GM12892 (cell line): Measurements from ENCODE around the gene TTC13.
A peak's percentile ranks its signal among the peaks of the same experiment; 100 is the strongest.

Experiments
- DNase-seq: peaks from one replicate; pipeline ENCODE4 v3.0.0; 2011; ENCODE audit not compliant: insufficient read length
- FAIRE-seq: peaks from 2 replicates; lab custom pipeline; 2011; peaks lifted over from hg19 to GRCh38; lab: Jason Lieb, UNC
- POLR2A ChIP-seq: IDR thresholded peaks from 2 replicates; pipeline ENCODE4 v1.6.1; 2011; ENCODE audit warnings: low read depth, low read length, control low read depth
- POLR2AphosphoS5 ChIP-seq: IDR thresholded peaks from 2 replicates; pipeline ENCODE4 v1.6.1; 2011; ENCODE audit warnings: low read depth, low read length, control low read depth
- TAF1 ChIP-seq: IDR thresholded peaks from 2 replicates; pipeline ENCODE4 v1.6.1; 2011; ENCODE audit warnings: low read depth, mild to moderate bottlenecking, control low read depth, low read length, borderline replicate concordance

TTC13 gene

DNA sequence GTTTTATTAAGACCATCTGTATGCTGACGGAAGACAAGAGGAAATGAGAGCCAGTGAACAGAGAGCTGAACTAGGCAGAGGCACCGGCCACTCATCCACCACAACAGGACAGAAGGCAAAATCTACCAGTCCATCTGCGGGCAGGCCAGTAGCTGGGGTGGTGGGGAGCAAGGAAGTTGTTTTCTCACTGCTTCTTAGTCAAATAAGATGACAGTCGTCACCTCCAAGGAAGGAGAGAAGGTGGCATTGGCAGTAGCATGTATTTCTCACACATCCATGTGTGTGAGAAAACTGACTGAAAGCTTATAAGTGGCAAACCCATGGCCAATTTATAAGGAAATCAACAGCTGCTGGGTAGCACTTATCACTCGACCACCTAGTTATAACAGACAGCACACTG lies 8.2 kb downstream of the TTC13 start:
- FAIRE-seq (peak; percentile 24), DNase-seq (no peak)
- TF ChIP-seq POLR2AphosphoS5 = no peak
- TF ChIP-seq POLR2A = no peak
- no peak for TF ChIP-seq TAF1

GRCh38 chr1:230966358-230966873 lies 12.2 kb downstream of the TTC13 start:
- FAIRE-seq = peak; percentile 84
- no peak for DNase-seq
- TF ChIP-seq POLR2A = no peak
- no peak for TF ChIP-seq TAF1
- TF ChIP-seq POLR2AphosphoS5 = no peak

GRCh38 chr1:230965535-230965934 lies 13.1 kb downstream of the TTC13 start:
- no peak for TF ChIP-seq POLR2A
- TF ChIP-seq POLR2AphosphoS5 = no peak
- TF ChIP-seq TAF1 = no peak
- DNase-seq (no peak), FAIRE-seq (no peak)

DNA sequence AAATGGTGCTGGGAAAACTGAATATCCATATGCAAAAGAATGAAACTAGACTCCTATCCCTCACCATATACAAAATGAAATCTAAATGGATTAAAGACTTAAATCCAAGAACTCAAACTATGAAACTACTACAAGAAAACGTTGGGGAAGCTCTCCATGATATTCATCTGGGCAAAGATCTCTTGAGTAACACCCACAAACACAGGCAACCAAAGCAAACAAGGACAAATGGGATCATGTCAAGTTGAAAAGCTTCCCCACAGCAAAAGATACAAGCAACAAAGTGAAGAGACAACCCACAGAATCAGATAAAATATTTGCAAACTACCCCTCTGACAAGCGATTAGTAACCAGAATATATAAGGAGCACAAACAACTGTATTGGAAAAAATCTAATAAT lies 13.8 kb downstream of the TTC13 start:
- FAIRE-seq (no peak), DNase-seq (no peak)
- TF ChIP-seq POLR2AphosphoS5 = no peak

- FAIRE-seq (no peak), DNase-seq (no peak)
- TF ChIP-seq TAF1 = no peak
- TF ChIP-seq POLR2AphosphoS5 = no peak
- TF ChIP-seq POLR2A = no peak
Observed at GRCh38 chr1:230958370-230958769, 20.3 kb downstream of the TTC13 start.

DNA sequence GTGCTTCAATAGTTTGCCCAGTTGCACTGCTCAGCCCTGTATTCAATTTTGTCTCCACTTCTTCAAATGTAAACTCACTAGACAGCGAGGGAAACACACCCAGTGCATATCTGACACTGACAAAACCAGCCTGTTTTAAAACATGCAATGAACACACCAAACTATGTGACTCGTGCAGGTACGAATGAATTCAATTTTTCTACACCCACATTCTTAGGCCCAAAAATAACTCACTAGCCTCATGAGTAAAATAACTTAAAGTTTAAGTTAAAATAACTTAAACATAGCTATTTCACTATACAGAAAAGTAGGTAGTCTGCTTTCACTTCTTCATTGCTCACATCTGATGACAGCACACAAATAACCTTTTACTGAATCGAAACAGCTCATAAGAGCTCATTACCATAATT lies 21.1 kb downstream of the TTC13 start:
- TF ChIP-seq TAF1 (no peak), POLR2A (no peak), POLR2AphosphoS5 (no peak)
- FAIRE-seq (peak; percentile 24), DNase-seq (no peak)

- FAIRE-seq (no peak), DNase-seq (no peak)
- TF ChIP-seq POLR2AphosphoS5 = no peak
- no peak for TF ChIP-seq POLR2A
Observed at GRCh38 chr1:230950404-230950803, 28.3 kb downstream of the TTC13 start.

DNA sequence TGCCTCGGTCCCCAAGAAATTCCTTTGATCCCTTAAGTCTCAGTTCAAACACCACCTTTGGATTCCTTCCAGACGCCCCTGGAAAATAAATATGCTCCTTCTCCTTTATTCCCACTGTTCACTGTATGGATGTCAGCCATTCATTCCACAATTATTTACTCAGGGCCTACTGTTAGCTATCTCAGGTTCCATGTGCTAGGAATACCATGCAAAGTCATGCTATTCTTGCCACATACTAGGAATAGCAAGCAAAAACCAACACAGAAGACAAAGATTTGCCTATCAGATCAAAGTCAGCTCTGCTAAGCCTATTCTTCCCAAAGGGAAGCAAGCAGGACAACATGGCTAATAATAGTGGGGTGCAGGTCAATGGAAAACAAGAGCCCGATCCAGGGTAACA lies 29.8 kb downstream of the TTC13 start:
- no peak for TF ChIP-seq POLR2A
- no peak for TF ChIP-seq TAF1
- TF ChIP-seq POLR2AphosphoS5 = no peak
- FAIRE-seq = no peak

GRCh38 chr1:230948301-230948700 lies 30.4 kb downstream of the TTC13 start:
- FAIRE-seq (no peak), DNase-seq (no peak)
- TF ChIP-seq POLR2AphosphoS5 (no peak), POLR2A (no peak), TAF1 (no peak)

More for the DNA sequence above, 29.8 kb downstream of the TTC13 start:
- no peak for DNase-seq

GRCh38 chr1:230943048-230943593 lies 35.5 kb downstream of the TTC13 start:
- FAIRE-seq = no peak
- TF ChIP-seq TAF1 = no peak
- TF ChIP-seq POLR2A = no peak
- TF ChIP-seq POLR2AphosphoS5 = no peak
- DNase-seq = no peak

- no peak for FAIRE-seq
- DNase-seq = no peak
- TF ChIP-seq TAF1 (no peak), POLR2AphosphoS5 (no peak), POLR2A (no peak)
Observed at GRCh38 chr1:230940848-230941247, 37.8 kb downstream of the TTC13 start.

DNA sequence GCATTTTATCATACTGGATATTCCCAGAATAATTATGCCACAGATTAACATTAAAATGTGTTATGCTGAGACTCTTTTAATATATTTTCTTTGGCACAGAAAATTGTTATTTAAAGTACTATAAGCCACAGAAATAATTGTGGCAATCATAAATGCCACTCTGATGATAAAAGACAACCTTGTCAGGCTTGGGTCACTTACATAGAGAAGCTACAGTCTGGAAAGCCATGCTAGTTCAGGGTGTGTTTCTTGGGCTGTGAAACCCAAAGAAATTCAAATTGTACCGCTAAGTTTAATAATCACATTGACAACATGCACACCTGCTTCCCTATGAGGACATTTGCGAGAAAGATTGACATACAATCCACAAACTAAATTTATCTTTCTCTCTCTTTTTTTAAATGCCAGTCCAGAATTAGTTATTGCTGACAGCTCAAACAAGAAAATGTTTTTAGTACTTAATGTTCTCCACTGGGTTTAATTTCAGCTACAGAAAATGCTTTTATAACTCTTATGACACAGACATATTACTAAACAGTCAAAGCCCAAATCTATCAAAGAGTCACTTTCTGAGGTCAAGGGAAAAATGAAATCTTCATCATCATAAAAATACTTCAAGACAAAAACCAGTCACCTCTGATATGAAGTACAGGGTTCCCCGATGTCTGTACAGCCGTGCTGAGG lies 38.7 kb downstream of the TTC13 start:
- TF ChIP-seq POLR2A (no peak), POLR2AphosphoS5 (no peak), TAF1 (no peak)
- no peak for FAIRE-seq

More for the DNA sequence above, 38.7 kb downstream of the TTC13 start:
- no peak for DNase-seq
